GM19463 (cell line): ENCODE results near the gene ZNF536.
"Not testable (repeated sequence)": the region's sequence is repeated elsewhere in the genome, so short reads cannot be mapped to it uniquely, and the experiment has no call there.

Experiments used
- ATAC-seq: cut with Tn5 transposase; IDR thresholded peaks from one replicate; pipeline ENCODE4 v1.9.1; 2021; ENCODE audit warnings: mild to moderate bottlenecking, moderate library complexity; ENCODE audit not compliant: unreplicated experiment

Gene ZNF536

GRCh38 chr19:30386551-30387143 lies 14.5 kb downstream of the ZNF536 start:
- no peak for ATAC-seq

- ATAC-seq: no peak
These were observed 15.3 kb downstream of the ZNF536 start for GRCh38 chr19:30387311-30388115.

GRCh38 chr19:30388327-30388726 lies 16.1 kb downstream of the ZNF536 start:
- no peak for ATAC-seq

- ATAC-seq: no peak
These were observed 16.6 kb downstream of the ZNF536 start for GRCh38 chr19:30388819-30389218.

DNA sequence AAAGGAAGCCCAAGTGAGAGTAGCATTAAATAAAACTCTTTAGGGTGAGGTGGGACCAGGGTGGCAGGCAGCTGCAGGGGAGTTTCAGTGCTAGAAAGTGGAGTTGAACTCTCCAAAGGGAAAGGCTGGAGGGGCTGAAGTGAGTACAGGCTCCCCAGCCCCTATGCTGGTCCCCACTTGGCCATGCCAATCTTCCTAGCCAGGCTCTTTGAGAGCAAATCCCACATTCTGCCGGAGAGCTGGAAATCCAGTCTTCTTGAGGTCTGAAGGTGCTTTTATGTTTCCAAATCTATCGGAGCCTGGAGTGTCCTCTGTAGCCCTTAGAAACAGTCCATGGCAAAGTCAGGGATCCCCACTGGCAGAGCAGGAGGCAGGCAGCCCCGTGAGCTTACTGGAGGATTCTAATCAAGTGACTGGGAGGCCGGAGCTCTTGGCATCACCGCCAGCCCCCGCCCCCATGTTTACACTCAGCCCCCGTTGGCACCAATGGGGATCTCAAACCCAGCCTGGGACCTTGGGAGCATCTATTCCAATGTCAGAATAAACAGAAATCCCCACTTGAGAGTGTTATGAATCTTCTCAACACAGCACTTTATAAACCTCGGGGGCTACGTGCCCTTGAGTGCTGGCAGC lies 18.3 kb downstream of the ZNF536 start:
- ATAC-seq: no peak

DNA sequence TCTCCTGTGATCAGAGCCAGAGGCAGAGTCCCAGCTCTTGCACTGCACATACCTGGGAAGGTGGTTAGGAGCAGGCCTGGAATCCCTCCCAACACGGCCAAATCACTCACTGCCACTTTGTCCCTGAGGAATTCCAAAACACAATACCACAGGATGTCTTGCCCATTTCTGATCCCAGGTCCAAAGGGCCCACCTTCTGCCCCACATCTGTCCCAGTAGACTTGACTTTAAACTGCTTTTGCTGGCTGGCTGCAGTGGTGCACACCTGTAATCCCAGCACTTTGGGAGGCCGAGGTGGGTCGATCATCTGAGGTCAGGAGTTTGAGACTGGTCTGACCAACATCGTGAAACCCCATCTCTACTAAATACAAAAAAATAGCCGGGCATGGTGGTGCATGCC lies 18.9 kb downstream of the ZNF536 start:
- no peak for ATAC-seq

DNA sequence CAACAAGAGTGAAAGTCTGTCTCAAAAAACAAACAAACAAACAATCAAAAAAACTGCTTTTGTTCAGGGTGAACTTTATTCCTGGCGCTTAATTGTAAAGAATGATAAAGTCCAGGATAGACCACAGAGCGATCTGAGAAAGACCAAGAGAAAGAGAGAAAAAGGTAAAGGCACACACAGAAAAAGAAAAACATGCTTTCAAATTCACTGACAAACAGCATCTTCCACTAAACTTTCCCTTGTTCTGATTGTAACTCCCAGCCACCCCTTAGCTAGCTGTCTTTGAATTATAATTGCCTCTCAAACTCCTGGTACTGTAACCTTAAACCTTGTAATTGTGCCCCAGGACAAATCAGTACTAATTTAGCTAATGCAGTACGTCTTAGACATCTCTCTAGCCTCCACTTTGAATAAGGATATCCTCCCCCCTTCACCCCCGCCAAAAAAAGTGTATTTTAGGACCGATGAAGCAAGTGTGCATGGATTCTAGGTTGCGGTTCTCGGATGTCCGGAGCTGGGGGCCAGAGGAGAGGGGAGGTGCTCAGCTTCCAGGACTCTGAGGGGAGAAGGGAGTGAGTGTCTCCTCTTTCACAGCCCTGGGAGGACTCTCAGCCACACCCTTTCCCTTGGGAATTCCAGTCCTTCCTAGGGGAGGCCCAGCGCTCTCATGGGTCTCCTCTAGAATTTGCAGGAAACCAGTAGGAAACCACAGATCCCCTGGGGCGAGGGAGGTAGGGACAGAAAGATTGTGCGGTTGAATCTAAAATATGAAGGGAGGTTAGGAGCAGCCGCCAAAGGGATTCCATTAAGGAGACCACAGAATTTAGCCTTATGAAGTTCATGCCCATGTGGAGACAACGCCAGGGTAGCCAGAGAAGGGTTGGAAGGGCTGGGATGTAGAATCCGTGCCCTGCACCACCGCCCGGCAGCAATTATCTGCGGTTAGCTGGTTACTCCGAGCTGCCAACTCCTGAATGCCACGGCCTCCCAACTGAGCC lies 19.7 kb downstream of the ZNF536 start:
- no peak for ATAC-seq

- no peak for ATAC-seq
These were observed 20.9 kb downstream of the ZNF536 start for GRCh38 chr19:30393046-30393445.

GRCh38 chr19:30393729-30394480 lies 21.7 kb downstream of the ZNF536 start:
- ATAC-seq: no peak

DNA sequence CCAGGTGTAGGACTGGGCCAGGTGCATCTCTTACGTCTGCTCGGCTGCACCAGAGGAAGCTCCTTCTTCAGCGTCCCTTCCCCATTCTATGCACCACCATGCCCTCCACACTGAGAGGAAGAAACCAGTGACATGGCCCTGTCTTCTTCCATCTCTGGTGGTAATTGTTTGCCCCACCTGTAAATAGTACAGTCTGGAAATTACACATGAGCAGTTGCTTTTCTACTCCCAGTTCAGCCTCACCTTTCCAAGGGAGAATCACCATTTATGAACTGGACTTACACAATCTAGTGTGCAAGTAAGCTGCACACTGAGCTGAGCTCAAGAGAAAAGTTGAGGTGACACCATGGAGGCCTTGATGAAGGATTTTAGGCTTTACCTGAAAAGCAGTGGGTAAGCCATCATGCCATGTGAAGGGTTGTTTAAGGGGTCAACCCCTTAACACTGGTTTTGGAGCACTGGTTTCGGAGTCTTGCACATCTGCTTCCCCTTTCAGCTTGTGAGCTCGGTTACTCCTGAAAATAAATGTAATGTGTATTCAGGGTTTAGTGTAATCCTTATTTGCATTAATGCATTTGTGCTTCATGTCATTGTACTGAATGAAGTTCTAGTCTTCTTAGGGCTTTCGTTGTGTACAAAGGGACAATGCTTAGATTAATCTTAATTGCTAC lies 22.4 kb downstream of the ZNF536 start:
- no peak for ATAC-seq

DNA sequence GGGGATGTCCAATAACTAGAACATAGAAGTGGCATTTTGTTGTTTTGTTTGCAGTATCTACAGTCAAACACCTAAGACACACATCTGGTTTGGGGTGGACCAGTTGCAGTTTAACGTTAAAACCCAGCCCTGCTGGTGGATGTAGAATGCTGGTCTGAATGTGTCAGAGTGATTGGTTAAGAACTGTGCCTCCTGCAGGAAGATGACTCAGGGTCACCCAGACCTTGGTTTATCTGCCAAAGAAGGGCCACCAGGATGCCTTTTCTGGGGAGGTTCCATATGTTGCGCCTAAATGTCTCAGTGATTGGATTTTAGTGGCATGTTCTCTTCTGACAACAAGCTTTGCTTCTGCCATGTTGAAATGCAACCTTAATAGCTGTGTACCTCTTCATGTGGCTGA lies 23.1 kb downstream of the ZNF536 start:
- no peak for ATAC-seq

GRCh38 chr19:30398539-30398938 lies 26.4 kb downstream of the ZNF536 start:
- not testable (repeated sequence) for ATAC-seq

DNA sequence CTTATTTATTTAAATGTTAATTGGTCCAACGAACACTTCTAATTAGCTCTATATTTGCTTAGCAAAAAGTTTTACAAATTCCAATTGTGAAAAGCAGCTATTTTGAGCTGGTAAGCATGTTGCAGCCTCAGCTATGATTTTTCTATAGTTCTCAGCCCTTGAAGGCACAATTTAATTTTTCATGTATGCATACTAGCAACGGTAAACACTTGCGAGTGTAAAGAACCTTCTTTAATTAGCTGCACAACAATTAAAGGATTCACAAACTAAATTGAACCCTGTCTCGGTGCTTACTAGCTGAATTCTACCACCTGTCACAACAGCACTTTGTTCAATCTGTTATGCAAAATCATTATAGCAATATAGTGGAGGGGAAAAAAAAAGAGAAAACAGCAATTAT lies 29.8 kb downstream of the ZNF536 start:
- ATAC-seq: no peak

- no peak for ATAC-seq
These were observed 30.4 kb downstream of the ZNF536 start for GRCh38 chr19:30402436-30403202.

- no peak for ATAC-seq
These were observed 31.2 kb downstream of the ZNF536 start for GRCh38 chr19:30403203-30403985.

GRCh38 chr19:30406220-30407067 lies 34.3 kb downstream of the ZNF536 start:
- ATAC-seq: no peak

- no peak for ATAC-seq
These were observed 35.0 kb downstream of the ZNF536 start for GRCh38 chr19:30407068-30407709.
